GM12891 (cell line): ENCODE data around the gene PARD6A.

Experiments
- DNase-seq: peaks from one replicate; pipeline ENCODE4 v3.0.0; 2011; ENCODE audit warnings: low spot score; ENCODE audit not compliant: insufficient read length
- FAIRE-seq: peaks from 2 replicates; lab custom pipeline; 2011; peaks lifted over from hg19 to GRCh38; lab: Jason Lieb, UNC
- PAX5 ChIP-seq: IDR thresholded peaks from 2 replicates; pipeline ENCODE4 v1.6.1; 2011; ENCODE audit warnings: low read length, moderate library complexity, mild to moderate bottlenecking; ENCODE audit not compliant: insufficient read depth, severe bottlenecking
- POLR2A ChIP-seq: IDR thresholded peaks from 2 replicates; pipeline ENCODE4 v1.6.1; 2011; ENCODE audit warnings: low read depth, low read length, control low read depth
- POLR2AphosphoS5 ChIP-seq: IDR thresholded peaks from 2 replicates; pipeline ENCODE4 v1.6.1; 2011; ENCODE audit warnings: low read depth, low read length, control low read depth
- POU2F2 ChIP-seq: IDR thresholded peaks from 2 replicates; pipeline ENCODE4 v1.6.1; 2011; ENCODE audit warnings: low read depth, mild to moderate bottlenecking, control low read depth, low read length, moderate library complexity
- SPI1 ChIP-seq: IDR thresholded peaks from 2 replicates; pipeline ENCODE4 v1.6.1; 2011; ENCODE audit warnings: low read depth, low read length, control low read depth
- TAF1 ChIP-seq: IDR thresholded peaks from 2 replicates; pipeline ENCODE4 v1.6.1; 2011; ENCODE audit warnings: low read depth, low read length, control low read depth

Gene PARD6A

DNA sequence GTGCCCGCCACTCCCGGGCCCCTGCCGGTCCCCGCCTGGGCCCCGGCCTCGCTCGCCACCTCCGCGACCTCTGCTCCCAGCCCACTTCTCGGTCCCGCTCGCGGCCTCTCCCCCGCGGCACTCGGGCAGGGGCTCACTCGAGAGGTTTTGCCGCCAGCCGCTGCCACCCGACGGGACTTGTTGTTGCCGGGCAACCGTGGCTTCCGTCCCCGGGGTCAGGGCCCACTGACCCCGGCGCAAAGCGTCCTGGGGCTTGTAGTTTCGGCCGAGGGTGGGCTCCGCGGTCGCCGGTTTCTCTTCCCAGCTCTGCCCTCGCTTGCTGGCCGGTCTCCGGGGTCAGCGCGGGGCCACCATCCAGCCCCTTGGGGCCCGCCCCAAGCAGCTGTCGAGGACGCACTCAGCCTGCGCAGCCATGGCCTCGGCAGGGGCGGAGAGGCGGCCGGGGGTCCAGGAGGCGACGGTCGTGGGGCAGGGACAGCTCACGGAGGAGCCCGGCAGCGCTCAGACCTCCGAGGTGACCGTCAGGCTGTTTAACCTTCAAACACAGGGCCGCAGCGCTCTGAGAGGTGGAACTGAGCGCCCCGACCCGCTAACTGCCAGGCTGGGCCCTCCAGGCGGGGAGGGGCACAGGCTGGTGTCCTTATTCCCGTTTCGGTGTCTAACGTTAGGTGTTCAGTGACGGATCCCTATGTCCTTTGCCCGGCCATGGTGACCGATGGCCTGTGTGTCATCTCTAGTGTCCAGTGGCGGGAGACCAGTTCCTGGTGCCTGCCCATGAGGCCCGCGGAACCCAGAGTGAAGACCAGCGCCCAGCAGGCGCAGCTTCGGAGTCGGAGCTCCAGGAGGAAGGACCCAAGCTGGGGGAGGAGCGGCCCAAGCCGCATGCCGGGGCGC is 6.0 kb downstream of the PARD6A start, which contains the start of the genes C16orf86 and ENKD1:
TSS of gene C16orf86 (plus strand) at position 256 of the 894 bp plus-strand sequence. CDS start at position 413, 157 bp downstream.
TSS of gene ENKD1 (minus strand) at position 192 of the 894 bp plus-strand sequence. CDS start 308 bp downstream, outside the sequence.
- DNase-seq: peak; percentile 96
- peak; percentile 94 for FAIRE-seq
- TF ChIP-seq TAF1 (no peak), PAX5 (peak; percentile 95), SPI1 (0 out of 2 replicates have a peak, but pooled peaks have one; percentile 13)

DNA sequence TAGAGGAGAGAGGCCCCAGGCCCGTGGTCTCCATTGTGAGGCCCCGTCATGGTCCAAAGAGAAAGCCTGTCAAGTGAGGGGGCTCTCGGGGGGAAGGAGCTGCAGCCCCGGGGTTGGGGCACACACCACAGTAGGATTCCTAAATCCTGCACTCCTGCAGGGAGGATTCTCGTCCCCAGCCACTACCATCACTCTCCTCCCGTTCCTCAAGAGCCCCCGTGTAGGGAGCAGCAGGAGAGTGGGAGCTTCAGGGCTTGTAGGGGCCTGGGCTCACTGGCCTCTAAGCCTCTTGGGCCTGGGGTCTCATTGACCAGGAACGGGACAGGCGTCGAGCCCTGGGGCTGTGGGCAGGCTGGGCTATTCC is 6.7 kb downstream of the PARD6A start:
- no peak for DNase-seq
- TF ChIP-seq POU2F2: no peak
- TF ChIP-seq TAF1: no peak
- TF ChIP-seq POLR2AphosphoS5: no peak
- TF ChIP-seq SPI1: no peak
- no peak for TF ChIP-seq POLR2A
- TF ChIP-seq PAX5: no peak
- no peak for FAIRE-seq

DNA sequence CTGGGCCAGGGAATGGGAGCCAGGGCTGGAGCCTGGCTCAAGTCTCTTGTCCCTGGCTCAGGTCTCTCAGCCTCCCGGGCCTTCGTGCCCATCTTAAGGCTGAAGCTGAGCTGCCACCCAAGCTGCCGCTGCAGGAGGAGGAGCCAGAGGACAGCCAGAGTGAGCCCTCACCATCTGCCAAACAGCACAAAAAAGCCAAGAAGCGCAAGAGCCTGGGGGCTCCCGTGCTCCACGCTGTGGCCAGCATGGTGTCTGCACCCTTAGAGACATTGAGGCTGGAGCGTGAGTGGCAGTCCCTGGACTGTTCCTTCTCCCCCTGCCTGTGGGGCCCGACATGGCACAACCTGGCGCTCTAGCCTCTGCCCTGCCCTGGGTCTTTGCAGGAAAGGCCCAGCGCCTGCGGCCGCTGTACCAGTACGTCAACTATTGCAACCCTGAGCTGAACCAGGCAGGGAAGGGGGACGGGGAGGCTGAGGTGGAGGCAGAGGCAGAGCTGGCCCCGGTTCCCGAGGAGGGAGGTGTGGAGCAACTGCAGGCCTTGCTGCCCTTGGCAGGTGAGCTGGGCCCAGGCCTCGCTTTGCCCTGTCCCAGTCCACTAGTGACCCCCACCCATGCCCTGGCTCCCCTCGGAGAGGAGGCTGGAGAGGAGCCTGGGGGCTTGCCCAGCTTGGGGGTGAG is 7.2 kb downstream of the PARD6A start:
- peak; percentile 93 for DNase-seq
- peak; percentile 93 for FAIRE-seq
- TF ChIP-seq PAX5 (no peak), POU2F2 (0 out of 2 replicates have a peak, but pooled peaks have one; percentile 32)

DNA sequence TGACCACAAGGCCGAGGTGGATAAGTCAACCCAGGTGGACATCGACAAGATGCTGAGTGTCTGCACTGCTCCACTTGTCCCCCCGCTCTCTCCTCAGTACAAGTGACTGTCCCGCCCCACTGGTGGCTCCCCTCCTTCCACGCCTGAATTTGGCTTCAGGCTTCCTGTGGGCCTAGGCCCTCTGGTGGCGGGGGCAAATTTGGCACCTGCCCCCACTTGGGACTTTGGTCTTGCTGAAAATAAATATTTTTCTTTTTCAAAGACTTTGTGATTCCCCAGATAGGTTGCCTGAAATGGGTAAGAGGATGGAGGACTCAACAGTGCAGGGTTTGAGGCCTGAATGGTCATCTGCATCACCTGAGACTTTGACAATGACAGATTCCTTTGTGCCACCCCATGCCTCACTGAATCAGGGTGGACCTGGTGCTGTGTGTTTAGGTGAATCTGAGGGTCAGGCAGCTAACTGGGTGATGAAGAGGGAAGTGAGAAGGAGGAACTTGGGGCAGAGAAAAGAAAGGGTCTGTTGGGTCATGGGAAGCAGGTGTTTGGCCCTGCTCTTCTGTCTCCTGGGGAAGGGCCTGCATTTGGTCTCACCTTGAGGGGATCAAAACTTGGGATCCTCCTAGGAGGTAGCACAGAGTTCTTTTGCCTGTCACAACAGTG is 7.9 kb downstream of the PARD6A start:
- FAIRE-seq (no peak), DNase-seq (no peak)
- TF ChIP-seq POLR2AphosphoS5 (no peak), SPI1 (peak; percentile 53; the same call in 1 of the 2 replicates), TAF1 (no peak), POU2F2 (no peak), PAX5 (no peak)

DNA sequence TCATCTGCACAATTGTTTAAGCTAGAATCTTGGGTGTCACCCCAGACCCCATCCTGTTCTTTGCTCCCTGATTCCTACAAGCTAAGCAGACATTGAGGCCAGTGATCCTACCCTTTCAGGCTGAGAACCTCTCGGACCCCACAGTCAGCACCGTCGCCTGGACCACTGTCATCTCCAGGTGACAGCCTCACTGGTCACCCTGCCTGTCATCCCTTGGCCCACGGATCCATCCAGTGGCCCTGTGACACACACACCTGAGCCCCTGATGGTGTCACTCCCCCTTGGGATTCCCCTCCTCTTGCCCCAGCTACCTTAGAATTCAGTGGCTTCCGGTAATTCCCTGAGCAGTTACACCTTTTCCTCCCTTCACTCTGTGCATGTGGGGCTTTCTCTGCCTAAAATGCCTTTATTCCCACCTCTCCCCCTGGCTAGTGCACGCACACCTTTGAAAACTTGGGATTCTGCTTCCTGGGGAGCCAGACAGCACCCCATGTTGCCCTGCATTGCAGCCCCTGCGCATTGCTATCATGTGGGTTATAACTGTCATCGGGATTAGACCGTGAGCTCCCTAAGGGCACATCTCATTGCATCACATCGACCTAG is 8.8 kb downstream of the PARD6A start:
- DNase-seq: no peak
- TF ChIP-seq TAF1 (no peak), POU2F2 (no peak), POLR2AphosphoS5 (no peak), SPI1 (no peak), POLR2A (no peak), PAX5 (no peak)
- no peak for FAIRE-seq

DNA sequence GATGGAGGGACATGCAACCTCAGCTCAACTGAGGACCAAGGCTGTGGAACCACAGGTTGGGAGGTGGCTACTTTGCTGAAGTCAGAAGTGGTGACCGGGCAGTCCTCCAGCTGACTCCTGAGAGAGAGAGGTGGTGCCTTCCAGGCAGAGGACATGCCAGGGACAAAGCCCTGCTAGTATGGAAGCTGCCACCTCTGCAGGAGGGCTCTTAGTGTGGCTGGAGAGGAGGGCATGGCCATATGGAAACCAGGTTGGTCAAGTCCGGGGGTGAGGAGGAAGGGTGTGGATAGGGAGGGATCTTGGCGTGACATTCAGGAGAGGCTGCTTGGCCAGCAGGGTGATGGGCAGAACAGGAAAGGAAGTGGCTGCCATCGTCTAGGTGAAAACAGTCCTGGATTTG is 11.5 kb downstream of the PARD6A start:
- FAIRE-seq (no peak), DNase-seq (no peak)
- TF ChIP-seq POLR2AphosphoS5 (no peak), SPI1 (no peak), POU2F2 (no peak), PAX5 (no peak), POLR2A (no peak), TAF1 (no peak)

DNA sequence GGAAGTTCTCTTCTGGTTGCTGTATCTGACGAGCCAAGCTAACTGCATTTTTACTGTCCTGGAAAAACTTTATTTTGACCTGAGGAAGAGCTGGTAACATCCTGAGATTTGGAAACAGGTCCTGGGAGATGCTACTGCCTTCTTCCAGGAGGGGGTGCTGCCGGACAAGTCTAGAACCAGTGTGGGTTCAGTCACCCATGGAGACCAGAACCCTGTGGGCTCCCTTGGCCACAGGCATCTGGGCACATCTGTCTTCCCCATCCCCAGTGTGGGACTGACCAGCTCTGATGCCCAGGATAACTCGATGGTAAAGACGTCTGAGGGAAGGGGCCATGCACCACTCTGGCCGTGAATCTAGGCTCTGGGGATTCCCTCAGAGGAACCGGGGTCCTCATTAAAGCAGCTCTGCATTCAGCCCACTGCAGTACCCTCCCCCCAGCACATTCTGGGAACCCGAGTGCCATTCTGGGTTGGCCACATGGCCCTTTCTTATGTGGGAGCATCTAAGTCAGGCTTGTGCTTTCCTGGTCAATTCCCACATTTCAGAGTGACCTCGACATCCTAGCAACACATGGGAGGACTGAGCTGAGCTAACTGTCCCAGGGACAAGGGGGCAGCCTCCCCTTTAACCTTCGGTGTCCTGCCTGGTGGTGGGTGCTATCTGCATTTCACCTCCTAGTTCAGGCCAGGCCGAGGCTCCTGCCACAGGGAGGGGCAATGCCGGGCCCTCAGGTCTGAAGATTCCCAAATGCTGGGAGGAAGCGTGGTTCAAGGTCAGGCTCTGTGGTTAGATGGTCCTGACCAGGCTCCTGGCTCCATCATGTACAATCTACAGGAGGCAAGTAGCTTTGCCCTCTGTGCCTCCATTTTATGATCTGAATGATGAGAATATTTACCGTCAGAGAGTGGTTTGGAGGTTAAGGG is 12.2 kb downstream of the PARD6A start:
- DNase-seq (peak; percentile 79), FAIRE-seq (peak; percentile 90)
- TF ChIP-seq POLR2A: no peak
- TF ChIP-seq TAF1: no peak
- TF ChIP-seq POU2F2: no peak
- TF ChIP-seq SPI1: no peak
- peak; percentile 89 for TF ChIP-seq PAX5
- TF ChIP-seq POLR2AphosphoS5: no peak

DNA sequence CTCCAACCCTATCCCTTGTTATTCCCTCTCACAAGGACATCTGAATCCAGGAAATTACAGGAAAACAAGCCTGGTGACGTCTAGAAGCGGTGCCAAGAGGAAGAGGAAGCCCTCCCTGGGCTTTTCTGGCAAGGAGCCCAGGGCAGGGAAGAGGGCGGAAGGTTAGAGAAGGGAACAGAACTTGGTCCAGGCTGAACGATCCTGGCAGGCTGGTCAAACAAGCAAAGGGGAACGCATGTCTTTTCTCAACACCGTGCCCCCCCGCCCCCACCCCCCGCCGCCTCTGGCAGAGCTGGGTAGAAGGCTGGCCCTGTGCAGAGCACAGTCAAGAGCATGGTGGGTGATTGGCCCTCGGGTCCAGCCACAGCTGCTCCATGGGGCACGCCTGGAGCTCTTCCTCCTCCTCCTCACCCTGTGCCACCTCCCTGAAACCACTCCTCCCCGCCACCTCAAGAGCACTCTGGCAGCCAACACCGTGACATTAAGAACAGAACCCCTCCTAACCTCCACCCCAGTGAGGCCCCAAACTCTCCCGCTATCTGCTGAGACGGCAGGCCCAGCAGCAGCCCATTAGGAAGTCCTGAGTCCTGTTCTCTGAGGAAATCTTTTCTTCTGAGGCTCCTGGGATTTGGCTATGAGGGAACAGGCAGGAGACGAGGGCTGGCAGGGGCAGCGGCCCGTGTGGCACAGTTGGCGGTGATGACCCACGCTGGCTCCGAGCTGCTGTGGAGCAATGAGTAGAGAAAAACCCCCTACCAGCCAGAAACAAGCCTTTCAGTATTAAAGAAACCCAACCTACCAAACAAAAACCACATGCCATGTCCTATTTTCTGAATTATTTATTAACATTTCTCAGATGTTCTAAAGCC is 13.2 kb downstream of the PARD6A start:
- FAIRE-seq (no peak), DNase-seq (no peak)
- TF ChIP-seq SPI1: no peak
- no peak for TF ChIP-seq POLR2A
- TF ChIP-seq POLR2AphosphoS5: no peak
- no peak for TF ChIP-seq PAX5
- TF ChIP-seq TAF1: no peak
- TF ChIP-seq POU2F2: no peak
